KBM-7 (cell line): ENCODE results near the gene USP26.
"Not testable (repeated sequence)": the region's sequence is repeated elsewhere in the genome, so short reads cannot be mapped to it uniquely, and the experiment has no call there.

Experiments
- DNase-seq: peaks from one replicate; pipeline ENCODE4 v3.0.0-alpha.2; 2015
- in situ Hi-C: fragments of 300-500 bp; cut with MboI; formaldehyde crosslinking; loops from 2 replicates; pipeline ENCODE4 v1.14.3; 2020; ENCODE audit warnings: low sequenced_read_pairs, low pct_unique_long_range_greater_than_20kb, mixed read lengths

The USP26 gene

GRCh38 chrX:133097031-133097430, at the start of gene USP26:
Gene USP26, minus strand, starts transcription at chrX:133097109. Its CDS starts 68,889 bp downstream, at chrX:133028220.
- no peak for DNase-seq
- in situ Hi-C loops: no loop called here

GRCh38 chrX:133134282-133134681, 37.4 kb upstream of the USP26 start:
- DNase-seq: no peak
- in situ Hi-C loops: no loop called here

- in situ Hi-C loops: no loop called here
- no peak for DNase-seq
Observed at GRCh38 chrX:133120406-133120805, 23.5 kb upstream of the USP26 start.

- in situ Hi-C loops: no loop called here
Observed at GRCh38 chrX:133094098-133094731, 2.7 kb downstream of the USP26 start.

GRCh38 chrX:133090236-133090809, 6.6 kb downstream of the USP26 start:
- in situ Hi-C loops: no loop called here

More at GRCh38 chrX:133094098-133094731, 2.7 kb downstream of the USP26 start:
- DNase-seq: no peak

GRCh38 chrX:133089411-133089810, 7.5 kb downstream of the USP26 start:
- in situ Hi-C loops: no loop called here
- DNase-seq: no peak

More at GRCh38 chrX:133090236-133090809, 6.6 kb downstream of the USP26 start:
- DNase-seq: no peak

GRCh38 chrX:133085785-133086184, 11.1 kb downstream of the USP26 start:
- in situ Hi-C loops: no loop called here
- no peak for DNase-seq

- in situ Hi-C loops, DNase-seq: not testable (repeated sequence)
Observed at GRCh38 chrX:133085056-133085455, 11.9 kb downstream of the USP26 start.

- in situ Hi-C loops: no loop called here
- DNase-seq: no peak
Observed at GRCh38 chrX:133083899-133084298, 13.0 kb downstream of the USP26 start.

- in situ Hi-C loops: no loop called here
Observed at GRCh38 chrX:133081990-133082389, 14.9 kb downstream of the USP26 start.

GRCh38 chrX:133077856-133078255, 19.1 kb downstream of the USP26 start:
- in situ Hi-C loops, DNase-seq: not testable (repeated sequence)

More at GRCh38 chrX:133081990-133082389, 14.9 kb downstream of the USP26 start:
- DNase-seq: no peak

- DNase-seq: no peak
- in situ Hi-C loops: no loop called here
Observed at GRCh38 chrX:133072566-133072965, 24.3 kb downstream of the USP26 start.

- in situ Hi-C loops: no loop called here
- no peak for DNase-seq
Observed at GRCh38 chrX:133068461-133068860, 28.4 kb downstream of the USP26 start.

GRCh38 chrX:133056341-133056740, 40.6 kb downstream of the USP26 start:
- DNase-seq: no peak
- in situ Hi-C loops: no loop called here

GRCh38 chrX:133054761-133055405, 42.0 kb downstream of the USP26 start:
- DNase-seq: no peak
- in situ Hi-C loops: no loop called here

- in situ Hi-C loops: no loop called here
- DNase-seq: no peak
Observed at GRCh38 chrX:133053861-133054598, 42.9 kb downstream of the USP26 start.

- in situ Hi-C loops: no loop called here
- DNase-seq: no peak
Observed at GRCh38 chrX:133048751-133049150, 48.2 kb downstream of the USP26 start.

GRCh38 chrX:133046601-133047000, 50.3 kb downstream of the USP26 start:
- no peak for DNase-seq
- in situ Hi-C loops: no loop called here

GRCh38 chrX:133045986-133046385, 50.9 kb downstream of the USP26 start:
- peak; percentile 5 for DNase-seq
- in situ Hi-C loops: no loop called here
